Lower leg skin (tissue), 3 donors: ENCODE data around the gene HSPB1.

ENCODE experiments used
- POLR2A ChIP-seq, 2 donors: fragments of 450-650 bp; IDR thresholded peaks; one replicate each; pipeline ENCODE4 v1.6.1; 2016 to 2017; ENCODE audit warnings: antibody characterized with exemption in 2 of 2, mild to moderate bottlenecking in 1 of 2, moderate library complexity in 1 of 2
- TF ChIP-seq, protein P1 (sequence below), 3 donors: fragments of 450-650 bp; IDR thresholded peaks; one replicate each; pipeline ENCODE4 v1.5.1; 2016; ENCODE audit warnings: antibody characterized with exemption in 3 of 3, mild to moderate bottlenecking in 3 of 3, moderate library complexity in 2 of 3

GRCh38 chr7:76329479-76329878, 27.0 kb downstream of the HSPB1 start:
- TF ChIP-seq, protein P1, sequence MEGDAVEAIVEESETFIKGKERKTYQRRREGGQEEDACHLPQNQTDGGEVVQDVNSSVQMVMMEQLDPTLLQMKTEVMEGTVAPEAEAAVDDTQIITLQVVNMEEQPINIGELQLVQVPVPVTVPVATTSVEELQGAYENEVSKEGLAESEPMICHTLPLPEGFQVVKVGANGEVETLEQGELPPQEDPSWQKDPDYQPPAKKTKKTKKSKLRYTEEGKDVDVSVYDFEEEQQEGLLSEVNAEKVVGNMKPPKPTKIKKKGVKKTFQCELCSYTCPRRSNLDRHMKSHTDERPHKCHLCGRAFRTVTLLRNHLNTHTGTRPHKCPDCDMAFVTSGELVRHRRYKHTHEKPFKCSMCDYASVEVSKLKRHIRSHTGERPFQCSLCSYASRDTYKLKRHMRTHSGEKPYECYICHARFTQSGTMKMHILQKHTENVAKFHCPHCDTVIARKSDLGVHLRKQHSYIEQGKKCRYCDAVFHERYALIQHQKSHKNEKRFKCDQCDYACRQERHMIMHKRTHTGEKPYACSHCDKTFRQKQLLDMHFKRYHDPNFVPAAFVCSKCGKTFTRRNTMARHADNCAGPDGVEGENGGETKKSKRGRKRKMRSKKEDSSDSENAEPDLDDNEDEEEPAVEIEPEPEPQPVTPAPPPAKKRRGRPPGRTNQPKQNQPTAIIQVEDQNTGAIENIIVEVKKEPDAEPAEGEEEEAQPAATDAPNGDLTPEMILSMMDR (IDR thresholded peaks at IDR 0.05): no peak
- TF ChIP-seq POLR2A (IDR thresholded peaks at IDR 0.05): no peak
